Measurements from ENCODE around the gene PNMT.

The PNMT gene

DNA sequence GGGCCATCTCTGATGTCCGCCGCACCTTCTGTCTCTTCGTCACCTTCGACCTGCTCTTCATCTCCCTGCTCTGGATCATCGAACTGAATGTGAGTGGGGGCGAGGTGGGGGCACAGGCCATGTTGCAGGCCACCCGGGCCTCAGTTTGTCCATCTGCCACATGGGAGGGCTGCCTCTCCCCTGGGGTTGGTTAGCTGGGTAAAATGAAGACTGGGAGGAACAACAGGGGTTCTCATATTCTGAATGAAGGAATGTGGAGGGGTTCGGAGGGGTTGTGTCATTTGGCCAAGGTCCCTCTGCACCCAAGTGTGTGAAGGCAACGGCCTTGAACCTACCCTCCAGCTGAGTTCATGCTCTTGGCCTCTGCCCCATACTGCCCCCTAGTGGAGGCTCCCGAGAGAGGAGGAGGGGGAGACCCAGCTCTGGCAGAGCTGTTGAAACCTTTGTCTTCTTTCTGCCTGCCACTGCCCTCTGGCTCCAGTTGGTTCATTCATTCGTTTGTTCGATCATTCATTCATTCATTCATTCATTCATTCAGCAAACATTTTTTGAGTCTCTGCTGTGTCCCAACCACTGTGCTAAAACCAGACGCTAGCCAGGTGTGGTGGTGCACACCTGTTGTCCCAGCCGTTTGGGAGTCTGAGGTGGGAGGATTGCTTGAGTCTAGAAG is 14.5 kb upstream of the PNMT start:
- peak; percentile 49 to 73 (median 49) for DNase-seq (ENCODE audit: low read depth in 3 of 3, low spot score in 1 of 3)

DNA sequence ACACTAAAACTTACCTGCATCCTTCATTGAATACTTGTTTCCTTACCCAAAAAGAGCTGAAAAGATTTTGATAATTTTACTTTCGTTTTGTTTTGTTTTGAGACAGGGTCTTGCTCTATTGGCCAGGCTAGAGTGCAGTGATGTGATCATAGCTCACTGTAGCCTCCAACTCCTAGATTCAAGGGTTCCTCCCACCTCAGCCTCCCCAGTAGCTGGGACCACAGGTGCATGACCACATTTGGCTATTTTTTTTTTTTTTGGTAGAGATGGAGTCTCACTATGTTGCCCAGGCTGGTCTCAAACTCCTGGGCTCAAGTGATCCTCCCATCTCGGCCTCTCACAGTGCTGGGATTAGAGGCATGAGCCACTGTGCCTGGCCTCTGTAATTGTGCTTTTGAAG is 13.1 kb upstream of the PNMT start:
- DNase-seq (ENCODE audit: low read depth in 3 of 3, low spot score in 1 of 3), result no peak

DNA sequence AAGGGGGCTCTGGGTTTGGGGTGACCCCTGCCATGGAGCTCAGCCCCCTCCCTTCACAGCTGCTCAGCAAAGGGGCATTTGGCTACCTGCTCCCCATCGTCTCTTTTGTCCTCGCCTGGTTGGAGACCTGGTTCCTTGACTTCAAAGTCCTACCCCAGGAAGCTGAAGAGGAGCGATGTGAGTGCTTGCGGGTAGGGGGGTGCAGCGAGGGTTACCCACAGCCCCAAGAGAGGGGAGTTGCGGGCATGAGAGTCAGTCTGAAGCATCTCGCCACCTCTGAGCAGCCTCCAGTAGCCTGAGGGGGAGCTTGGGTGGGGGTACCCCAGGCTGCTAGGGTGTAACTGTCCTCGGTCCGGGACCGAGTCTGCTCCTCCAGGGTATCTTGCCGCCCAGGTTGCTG is 9.9 kb upstream of the PNMT start:
- no peak for DNase-seq (ENCODE audit: low read depth in 3 of 3, low spot score in 1 of 3)

- no peak for DNase-seq (ENCODE audit: low read depth in 3 of 3, low spot score in 1 of 3)
Measured at GRCh38 chr17:39658760-39659159, 9.5 kb upstream of the PNMT start.

DNA sequence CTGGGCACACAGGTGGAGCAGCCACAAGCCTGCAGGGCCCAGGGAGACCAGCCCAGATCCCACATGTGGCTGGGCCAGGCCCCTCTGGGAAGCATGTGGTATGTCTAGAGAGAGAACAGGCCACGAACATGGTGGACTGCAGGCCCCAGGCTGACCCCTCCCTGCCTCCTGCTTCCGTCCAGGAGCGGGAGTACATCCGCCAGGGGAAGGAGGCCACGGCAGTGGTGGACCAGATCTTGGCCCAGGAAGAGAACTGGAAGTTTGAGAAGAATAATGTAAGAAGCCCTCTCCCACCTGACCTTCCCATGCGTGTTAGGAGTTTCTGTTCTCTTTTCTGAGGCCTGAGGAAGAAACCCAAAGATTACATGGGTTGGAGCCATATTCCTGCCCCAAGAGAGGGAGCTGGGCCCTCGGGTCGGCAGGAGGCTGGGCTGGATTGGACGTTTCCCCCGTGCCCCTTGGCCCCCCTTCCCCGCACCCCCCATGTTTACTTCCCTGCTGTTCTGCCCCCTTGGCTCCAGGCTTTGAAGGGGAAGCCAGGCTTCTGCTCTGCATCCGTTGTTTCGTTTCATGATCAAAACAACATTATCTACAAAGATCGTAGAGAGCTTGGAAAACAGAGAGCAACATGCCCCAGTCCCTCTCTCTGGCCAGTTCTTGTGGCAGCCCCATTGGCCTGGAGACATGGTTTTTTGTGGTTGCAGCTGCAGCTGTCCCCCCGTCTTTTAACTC is 8.8 kb upstream of the PNMT start:
- no peak for DNase-seq (ENCODE audit: low read depth in 3 of 3, low spot score in 1 of 3)

- no peak for DNase-seq (ENCODE audit: low read depth in 3 of 3, low spot score in 1 of 3)
Measured at GRCh38 chr17:39660011-39660360, 8.3 kb upstream of the PNMT start.

- DNase-seq (ENCODE audit: low read depth in 3 of 3, low spot score in 1 of 3), result no peak
Measured at GRCh38 chr17:39660397-39661385, 7.6 kb upstream of the PNMT start.

- no peak for DNase-seq (ENCODE audit: low read depth in 3 of 3, low spot score in 1 of 3)
Measured at GRCh38 chr17:39661744-39662541, 6.3 kb upstream of the PNMT start.

- no peak for DNase-seq (ENCODE audit: low read depth in 3 of 3, low spot score in 1 of 3)
Measured at GRCh38 chr17:39662551-39663339, 5.5 kb upstream of the PNMT start.

- DNase-seq (ENCODE audit: low read depth in 3 of 3, low spot score in 1 of 3), result no peak
Measured at GRCh38 chr17:39663340-39663687, 4.9 kb upstream of the PNMT start.

GRCh38 chr17:39663688-39664580 is 4.3 kb upstream of the PNMT start:
- no peak for DNase-seq (ENCODE audit: low read depth in 3 of 3, low spot score in 1 of 3)

DNA sequence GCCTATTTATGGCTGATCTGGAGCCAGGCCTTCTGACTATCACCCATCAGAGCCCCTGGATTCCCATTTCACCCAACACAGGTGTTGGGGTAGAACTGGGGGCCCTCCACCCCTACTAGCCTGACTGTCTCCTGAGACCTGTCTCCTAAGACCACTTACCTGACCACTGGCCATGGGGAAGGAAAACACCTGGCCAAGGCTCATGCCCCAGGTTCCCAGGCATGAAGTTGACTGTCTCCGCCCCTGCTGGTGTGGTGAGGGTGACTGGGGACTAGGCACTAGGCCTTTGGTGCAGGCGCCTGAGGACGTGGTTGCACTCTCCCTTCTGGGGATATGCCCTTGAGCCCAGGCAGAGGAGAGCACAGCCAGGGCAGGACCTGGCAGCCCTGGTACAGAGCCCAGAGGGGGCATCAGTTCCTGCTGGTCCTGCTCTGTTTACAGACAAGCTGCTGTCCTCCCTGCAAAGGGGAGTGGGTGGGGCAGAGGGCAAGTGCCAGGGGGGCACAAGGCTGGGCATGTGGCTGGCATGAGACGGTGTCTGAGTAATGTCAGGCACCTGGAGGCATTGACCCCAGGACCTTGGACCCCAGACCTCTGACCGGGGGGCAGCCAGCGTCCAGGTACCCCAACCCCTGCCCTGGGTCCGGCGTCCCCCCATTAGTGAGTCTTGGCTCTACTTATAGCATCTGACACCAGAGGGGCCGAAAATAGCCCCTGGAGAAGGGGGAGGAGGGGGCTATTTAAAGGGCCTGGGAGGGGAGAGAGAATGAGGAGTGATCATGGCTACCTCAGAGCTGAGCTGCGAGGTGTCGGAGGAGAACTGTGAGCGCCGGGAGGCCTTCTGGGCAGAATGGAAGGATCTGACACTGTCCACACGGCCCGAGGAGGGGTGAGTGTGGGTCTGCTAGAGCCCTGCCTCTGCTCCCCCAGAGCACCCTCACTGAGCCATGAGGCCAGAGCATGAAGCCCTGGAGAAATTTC is 3.4 kb upstream of the PNMT start, which contains the start of gene TCAP:
TSS of gene TCAP (plus strand) at position 769 of the 981 bp plus-strand sequence. CDS start at position 780, 11 bp downstream.
- no peak for DNase-seq (ENCODE audit: low read depth in 3 of 3, low spot score in 1 of 3)

DNA sequence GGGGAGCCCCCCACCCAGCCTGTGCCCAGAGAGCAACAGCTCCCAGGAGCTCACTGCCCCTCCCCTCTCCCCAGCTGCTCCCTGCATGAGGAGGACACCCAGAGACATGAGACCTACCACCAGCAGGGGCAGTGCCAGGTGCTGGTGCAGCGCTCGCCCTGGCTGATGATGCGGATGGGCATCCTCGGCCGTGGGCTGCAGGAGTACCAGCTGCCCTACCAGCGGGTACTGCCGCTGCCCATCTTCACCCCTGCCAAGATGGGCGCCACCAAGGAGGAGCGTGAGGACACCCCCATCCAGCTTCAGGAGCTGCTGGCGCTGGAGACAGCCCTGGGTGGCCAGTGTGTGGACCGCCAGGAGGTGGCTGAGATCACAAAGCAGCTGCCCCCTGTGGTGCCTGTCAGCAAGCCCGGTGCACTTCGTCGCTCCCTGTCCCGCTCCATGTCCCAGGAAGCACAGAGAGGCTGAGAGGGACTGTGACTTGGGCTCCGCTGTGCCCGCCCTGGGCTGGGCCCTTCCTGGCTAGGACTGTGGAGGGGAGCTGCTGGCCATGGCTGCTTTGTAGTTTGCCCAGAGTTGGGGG is 2.5 kb upstream of the PNMT start:
- no peak for DNase-seq (ENCODE audit: low read depth in 3 of 3, low spot score in 1 of 3)

DNA sequence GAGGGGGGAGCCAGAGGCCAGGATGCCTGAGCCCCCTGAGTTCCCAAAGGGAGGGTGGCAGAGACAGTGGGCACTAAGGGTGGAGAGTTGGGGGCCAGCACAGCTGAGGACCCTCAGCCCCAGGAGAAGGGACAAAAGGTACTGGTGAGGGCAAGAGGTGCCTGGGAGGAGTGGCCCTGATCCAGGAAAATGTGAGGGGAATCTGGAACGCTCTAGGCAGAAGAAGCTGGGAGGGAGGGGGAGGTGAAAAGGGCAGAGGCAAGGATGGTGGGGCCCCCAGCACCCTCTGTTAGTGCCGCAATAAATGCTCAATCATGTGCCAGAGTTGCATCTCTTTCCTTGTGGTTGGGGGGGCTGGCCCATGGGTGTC is 2.0 kb upstream of the PNMT start:
- DNase-seq (ENCODE audit: low read depth in 3 of 3, low spot score in 1 of 3), result no peak

DNA sequence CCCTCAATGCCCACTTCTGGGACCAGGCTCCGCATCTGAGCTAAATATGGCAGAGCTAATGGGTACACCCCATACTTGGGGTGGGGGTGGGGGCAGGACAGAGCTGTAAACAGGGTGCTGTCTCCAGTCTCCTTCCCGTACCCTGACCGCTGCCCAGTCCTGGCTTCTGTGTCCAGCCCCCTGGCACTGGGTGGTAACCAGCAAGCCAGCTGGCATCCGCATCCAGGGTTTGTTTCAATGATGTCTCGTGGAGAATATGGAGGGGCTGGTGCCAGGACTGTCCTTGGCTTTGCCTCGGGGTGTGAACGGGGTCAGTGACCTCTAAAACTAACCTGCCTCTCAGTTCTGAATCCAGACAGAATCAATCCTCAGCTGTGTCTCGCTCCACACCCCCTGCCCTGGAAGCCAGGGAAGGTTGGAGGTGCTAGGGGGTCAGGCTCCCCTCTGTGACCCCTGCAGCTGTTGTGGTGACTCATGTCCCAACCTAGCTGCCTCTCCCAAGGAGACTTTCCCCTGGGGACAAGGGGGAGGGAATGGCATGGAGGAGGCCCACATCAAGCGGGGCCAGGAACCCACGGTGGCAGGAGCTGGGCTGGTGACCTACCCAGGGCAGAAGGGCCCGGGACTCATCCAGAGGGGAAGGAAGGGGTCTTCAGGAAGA is 1.5 kb upstream of the PNMT start:
- no peak for DNase-seq (ENCODE audit: low read depth in 3 of 3, low spot score in 1 of 3)

- no peak for DNase-seq (ENCODE audit: low read depth in 3 of 3, low spot score in 1 of 3)
Measured at GRCh38 chr17:39667262-39667944, 850 bp upstream of the PNMT start.

Measured in stimulated activated CD4-positive, alpha-beta T cell treated with anti-CD3 and anti-CD28 coated beads, TNF-alpha, amount 100 ng/mL, for 1 hour (primary cell).